Stimulated activated CD4-positive, alpha-beta T cell treated with anti-CD3 and anti-CD28 coated beads, Interleukin-15, amount 100 ng/mL, for 1 hour (primary cell): ENCODE measurements around the gene LRRC28.
"Not testable (repeated sequence)": the region's sequence is repeated elsewhere in the genome, so short reads cannot be mapped to it uniquely, and the experiment has no call there.

Source experiments
- DNase-seq, 2 donors: peaks; one replicate each; pipeline ENCODE4 v3.0.0-alpha.2; 2020; ENCODE audit warnings: low read depth in 1 of 2, low spot score in 1 of 2

The LRRC28 gene

DNA sequence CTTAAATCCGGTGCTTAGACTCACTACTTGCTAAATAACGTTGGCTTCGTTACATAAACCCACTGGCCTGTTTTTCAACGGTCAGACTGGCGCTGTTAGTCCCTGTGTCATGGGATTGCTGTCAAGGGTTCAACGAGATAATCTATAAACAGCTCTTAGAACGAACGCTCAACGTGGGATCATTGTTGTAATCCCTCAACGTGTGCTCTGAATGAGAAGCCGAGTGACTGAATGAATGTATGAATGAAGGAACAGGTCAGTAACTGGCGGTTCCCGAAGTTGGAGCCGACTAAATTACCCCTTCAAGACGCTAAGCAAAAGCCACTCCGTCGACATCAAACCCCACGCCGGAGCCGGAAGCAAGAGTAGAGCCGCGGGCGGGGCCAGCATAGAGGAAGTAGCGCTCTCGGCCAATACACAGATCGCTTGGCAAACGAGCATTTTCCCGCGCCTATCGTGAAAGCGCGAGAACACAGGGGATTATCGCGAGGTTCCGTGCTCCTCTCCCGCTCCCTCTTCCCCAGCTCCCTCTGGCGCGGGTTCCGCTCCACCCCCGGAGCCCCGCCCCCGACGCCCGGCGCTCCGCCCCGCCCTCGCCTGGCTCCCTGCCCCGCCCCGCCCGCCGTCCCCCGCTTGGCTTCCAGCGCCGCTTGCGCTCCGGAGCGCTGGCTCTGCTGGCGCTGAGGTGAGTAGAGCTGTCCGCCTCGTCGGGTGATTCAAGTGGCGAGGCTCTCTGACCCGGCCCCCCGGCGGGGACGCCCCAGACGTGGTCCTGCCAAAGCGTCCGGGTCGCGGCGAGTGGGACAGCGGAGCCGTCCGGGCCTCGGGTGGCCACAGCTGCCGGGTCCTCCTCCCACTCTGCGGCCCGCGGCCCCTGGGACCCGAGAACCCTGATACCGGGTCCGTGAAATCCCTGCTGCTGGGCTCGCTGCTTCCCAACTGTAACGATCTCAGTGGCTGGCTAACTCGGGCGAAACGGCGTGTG, at the start of gene LRRC28:
Gene LRRC28, plus strand, starts transcription at position 625 of the 985 bp plus-strand sequence. CDS start 4,477 bp downstream, outside the sequence.
- DNase-seq, result peak; percentile 78 to 90

DNA sequence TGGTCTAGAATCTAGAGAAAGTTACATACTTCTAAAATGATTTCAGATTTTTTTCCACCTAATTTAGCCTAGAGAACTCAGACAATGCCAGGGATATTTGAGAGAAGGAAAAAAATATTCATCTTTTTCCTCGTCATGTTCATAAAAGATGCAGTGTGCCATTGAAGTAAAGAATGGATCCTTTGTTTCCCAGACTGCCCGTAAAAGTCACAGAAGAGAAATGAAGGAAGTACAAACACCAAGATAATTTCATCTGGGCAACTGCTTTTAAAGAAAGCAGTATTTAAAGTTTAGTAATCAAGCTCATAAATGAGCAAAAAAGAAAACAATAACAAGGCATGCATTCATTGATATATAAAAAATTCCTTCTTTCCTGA, 49.1 kb upstream of the LRRC28 start:
- DNase-seq, result no peak

DNA sequence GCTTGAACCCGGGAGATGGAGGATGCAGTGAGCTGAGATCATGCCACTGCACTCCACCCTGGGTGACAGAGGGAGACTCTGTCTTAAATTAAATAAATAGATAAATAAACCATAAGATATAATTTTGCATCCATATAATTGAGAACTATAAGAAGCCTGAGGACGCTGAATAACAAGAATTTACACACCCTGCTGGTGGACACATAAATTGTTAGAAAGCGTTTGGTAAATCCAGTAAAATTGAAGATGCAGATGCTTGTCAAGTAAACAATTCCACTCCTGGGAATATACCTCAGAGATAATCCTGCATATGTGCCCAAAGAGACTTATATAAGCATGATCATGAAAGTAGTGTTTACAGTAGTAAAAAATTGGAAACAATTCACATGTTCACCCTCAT, 43.6 kb upstream of the LRRC28 start:
- DNase-seq, result no peak

DNA sequence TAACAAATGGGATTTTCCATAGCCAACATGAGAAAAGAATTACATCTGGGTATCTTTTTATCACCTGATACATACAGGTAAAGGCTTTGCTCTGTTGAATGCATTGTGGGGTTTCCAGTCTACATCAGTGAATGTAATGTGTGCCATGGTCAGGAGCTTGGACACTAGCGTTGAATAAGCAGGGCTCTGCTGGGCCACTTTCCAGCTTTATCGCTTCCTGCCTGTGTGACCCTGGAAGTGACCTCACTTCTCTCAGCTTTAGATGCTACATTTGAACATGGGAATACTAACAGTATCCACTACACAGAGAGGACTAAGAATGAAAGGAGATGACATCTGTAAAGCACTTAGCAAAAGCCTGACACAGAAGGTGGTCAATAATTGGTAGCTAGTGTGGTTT, 42.0 kb upstream of the LRRC28 start:
- DNase-seq, result no peak

DNA sequence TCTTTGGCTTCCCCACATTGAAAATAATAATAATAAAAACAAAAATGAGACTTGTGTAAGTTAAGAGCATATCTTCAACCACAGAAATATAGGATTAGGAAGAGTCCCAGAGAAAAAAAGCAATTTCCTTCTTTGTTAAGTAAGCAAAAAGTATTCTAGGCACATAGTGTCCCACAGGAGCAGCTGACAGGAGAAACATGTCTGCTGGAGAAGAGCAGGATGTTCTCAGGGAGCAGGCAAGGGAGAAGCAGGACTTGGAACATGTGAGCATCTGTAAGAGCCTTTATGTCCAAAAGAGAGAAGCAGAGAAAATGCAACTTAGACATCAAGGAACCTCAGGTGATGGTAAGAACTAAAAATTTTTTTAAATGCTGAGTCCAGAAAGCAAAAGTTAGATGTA, 40.9 kb upstream of the LRRC28 start:
- no peak for DNase-seq

DNA sequence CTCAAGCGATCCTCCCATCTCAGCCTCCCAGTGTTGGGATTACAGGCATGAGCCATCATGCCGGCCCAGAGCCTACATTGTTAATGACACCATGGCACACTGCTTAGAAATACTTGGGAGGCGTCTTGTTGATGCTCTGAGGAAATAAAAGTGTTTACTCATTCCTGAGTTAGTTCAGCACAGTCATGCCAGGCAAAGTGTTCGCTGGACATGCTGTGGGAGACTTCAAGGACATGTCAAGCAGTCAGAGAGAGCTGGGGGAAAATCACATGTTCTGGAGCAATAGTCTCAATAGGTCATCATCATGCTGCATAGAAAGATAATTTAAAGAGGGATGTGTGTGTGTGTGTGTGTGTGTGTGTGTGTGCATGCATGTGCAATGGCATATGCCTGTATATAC, 39.4 kb upstream of the LRRC28 start:
- DNase-seq, result no peak

DNA sequence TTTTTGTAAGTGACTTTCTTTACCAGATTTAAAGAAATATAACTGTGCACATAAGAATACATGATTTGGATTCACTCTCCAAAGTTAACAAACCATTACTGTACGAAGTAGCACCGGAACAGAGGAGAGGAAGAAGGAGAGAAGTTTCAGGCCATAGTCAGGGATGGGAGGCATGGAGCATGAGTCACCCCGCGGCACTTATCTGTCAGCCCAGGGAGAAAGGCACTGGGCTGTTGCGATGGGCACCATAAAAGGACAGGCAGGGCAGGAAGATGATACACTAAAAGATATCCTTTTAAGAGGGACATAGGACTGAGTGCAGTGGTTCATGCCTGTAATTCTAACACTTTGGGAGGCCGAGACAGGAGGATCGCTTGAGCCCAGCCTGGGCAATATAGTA, 38.9 kb upstream of the LRRC28 start:
- no peak for DNase-seq

DNA sequence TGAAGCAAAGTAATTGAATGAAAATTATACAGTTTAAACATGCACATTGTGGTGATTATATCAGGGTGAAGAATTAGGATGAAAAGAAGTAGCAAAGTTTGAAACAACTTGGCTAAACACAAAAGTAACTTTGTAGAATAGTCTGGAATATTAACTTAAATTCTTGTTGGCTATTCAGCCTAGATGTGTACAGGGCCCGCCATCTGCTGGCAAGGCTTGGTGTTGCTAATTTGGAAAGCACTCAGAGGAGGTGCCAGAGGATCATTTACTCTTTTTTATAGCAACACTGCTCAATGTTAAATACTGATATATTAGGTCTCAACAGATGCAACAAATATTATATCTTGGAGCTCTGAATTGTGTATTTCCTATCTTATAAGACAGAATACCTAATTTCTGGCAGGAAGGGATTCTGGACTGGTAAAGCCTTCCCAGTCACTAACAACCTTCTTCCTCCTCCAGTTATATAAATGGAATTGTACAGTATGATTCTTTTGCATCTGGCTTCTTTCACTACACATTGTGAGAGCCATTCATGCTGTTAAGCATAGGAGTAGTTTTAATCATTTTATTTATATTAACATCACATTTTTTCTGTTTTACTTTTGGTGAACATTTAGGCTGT, 38.0 kb upstream of the LRRC28 start:
- peak; percentile 5 to 37 for DNase-seq

DNA sequence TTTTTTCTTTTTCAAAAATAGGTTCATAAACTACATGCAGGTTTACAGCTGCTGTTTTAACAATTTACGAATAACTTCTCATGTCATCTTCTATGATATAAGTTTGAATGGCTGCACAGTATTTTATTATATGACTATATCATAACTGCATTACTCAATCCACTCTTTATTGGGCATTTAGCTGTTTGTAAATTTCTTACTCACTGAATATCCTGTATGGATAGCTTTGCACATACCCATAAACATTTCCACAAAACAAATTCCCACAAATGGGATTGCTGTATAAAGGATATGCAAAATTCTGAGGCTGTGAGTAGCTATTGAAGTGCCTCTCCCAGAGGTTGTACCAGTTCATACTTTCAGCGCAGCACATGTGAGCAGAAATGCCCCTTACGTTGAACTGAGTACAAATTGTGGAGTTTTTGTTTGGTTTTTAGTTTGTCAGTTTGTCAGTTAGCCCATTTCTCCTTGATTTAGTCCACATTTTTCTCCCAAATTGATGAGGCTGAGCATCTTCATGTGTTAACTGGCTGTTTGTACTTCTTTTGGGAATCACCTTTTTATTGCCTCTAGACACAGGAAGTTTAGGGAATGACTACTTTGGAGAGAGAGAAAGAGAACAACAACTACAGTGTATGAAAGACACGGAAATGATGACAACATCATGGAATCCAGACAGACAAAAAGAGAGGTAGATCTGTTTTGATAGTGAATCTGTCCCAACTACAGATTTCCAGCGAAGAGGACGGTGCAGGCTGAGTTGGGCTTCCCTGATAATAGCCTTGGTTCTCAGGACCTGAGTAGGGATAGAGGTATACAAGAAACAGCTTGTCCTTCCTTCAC, 26.7 kb upstream of the LRRC28 start:
- DNase-seq, result no peak

DNA sequence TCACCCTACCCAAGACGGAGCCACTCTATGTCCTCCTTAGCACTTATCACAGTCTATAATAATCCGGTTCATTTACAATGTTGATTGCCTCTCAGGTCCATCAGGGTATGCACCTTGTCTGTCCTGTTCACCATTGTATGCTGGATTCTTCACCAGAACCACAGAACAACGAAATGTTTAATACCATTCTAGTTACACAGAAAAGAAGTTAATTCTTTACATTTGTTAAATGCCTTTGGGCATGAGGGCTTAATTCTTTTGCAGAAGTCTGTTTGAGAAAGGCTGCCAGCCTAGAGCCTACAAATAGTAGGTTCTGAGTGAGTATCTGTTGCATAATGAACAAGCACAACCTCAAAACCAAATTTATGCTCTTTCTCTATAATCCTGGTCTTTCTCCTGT, 24.5 kb upstream of the LRRC28 start:
- no peak for DNase-seq

DNA sequence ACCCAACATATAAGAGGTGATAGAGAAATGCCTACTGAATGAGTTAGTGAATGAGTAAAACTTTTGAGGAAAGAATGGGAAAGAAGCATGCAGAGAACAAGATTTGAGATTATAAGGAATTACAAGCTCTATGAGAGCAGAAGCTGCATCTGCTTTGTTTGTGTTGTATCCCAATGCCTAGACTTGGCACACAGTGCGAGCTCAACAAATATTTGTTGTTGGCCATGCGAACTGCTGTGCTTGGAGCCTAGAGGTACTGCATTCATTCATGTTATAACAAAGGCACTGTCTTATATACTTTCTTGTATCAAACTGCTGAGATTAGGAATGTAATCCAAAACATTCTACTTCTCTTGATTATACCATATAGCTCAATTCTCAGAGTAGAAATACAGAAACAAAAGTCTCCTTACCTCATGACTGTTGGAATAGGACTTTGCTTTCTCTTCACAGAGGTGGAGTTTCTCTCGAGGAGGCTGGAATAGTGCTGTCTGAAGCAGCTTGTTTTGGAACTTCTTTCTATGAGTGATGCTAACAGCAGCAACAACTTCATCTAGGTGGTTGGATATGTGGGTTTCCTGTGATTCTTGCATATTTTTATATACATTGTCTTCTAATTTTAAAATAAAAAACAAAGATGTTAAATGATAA, 23.0 kb upstream of the LRRC28 start:
- DNase-seq, result no peak

DNA sequence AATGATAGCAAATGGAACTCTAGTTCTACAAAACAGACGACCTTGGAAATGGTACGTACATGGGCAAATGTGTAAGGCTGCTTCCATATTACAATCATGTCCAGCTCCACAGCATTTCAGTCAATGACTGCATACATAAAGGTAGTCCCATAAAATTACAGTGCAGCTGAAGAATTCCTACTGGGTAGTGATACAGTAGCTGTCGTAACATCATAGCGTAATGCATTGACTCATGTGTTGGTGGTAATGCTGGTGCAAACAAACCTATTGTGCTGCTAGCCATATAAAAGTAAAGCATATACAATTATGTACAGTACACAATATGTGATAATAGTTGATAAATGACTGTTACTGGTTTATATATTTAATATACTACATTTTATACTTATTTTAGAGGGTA, 20.4 kb upstream of the LRRC28 start:
- DNase-seq, result no peak

DNA sequence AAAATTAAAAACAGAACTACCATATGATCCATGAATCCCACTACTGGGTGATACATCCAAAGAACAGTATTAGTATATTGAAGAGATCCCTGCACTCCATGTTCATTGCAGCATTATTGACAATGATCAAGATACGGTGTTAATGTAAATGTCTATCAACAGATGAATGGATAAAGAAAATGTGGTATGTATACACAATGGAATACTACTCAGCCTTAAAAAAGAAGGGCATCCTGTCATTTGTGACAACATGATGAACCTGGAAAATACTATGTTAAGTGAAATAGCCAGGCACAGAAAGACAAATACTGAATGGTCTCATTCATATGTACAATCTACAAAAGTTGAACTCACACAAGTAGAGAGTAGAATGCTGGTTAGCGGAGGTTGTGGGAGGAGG, 18.5 kb upstream of the LRRC28 start:
- no peak for DNase-seq

DNA sequence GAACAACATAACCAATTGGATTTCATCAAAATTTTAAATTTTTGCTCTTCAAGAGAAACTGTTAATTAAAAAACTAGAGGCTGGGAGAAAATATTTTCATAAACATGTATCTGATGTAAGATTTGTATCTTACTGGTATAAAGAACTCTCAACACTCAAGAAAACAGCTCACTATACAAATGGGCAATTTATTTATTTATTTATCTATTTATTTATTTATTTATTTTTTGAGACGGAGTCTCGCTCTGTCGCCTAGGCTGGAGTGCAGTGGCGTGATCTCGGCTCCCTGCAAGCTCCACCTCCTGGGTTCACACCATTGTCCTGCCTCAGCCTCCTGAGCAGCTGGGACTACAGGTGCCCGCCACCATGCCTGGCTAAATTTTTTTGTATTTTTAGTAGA, 17.1 kb upstream of the LRRC28 start:
- not testable (repeated sequence) for DNase-seq

DNA sequence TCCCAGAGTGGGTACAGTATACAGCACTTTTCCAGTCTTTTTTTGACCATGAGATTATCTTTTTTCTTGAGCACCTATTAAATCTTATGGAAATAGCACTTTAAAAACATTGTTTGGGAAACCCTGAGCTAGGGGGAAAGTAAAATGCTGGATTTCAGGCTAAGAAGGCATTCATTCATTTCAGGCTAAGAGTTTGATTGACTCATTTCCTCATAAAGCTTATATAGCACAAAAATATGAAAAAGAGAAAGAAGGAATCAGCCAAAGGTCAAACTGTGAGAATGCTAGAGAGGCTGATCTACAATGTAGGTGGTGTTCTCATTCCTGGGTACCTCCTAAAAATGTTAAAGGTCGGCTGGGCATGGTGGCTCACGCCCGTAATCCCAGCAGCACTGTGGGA, 12.4 kb upstream of the LRRC28 start:
- no peak for DNase-seq

DNA sequence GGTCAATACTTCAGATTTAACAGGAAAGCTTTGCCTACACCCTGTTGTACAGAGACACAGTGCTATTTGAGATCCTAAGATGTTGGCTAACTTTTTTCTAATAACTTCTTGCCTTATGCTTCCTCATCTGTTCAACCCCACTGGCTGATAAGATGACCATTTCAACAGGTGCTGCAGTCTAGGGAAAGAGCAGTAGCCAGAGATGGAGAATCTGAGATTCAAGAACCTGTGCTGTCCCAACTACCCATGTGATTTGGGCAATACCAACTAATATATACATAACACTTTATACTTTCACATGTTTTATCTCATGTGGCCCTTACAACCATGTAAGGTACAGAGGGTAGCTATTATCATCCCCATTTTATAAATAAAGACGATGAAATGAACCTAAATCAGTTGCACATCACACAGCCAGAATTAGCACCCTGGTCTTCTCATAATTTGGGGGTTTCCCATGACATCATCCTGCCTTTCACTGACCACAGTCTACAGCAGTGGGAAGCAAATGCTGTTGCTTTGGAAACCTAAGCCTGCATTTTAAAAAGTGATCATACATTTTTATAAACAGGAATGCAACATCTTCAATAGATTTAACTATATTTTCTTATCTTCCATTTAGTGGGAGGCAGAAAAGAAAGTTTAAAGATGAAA, 11.6 kb upstream of the LRRC28 start:
- no peak for DNase-seq

DNA sequence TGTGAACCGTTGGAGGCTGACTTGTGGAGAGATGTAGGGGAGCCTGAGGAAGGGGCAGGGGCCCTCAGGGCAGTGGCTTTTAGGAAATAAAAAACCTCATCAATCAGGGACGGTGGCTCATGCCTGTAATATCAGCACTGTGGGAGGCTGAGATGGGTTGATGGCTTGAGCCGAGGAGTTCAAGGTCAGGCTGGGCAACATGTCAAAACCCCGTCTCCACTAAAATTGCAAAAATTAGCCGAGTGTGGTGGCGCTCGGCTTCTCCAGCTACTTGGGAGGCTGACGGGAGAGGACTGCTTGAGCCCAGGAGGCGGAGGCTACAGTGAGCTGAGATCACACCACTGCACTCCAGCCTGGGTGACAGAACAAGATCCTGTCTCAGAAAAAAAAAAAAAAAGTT, 9.5 kb upstream of the LRRC28 start:
- no peak for DNase-seq

DNA sequence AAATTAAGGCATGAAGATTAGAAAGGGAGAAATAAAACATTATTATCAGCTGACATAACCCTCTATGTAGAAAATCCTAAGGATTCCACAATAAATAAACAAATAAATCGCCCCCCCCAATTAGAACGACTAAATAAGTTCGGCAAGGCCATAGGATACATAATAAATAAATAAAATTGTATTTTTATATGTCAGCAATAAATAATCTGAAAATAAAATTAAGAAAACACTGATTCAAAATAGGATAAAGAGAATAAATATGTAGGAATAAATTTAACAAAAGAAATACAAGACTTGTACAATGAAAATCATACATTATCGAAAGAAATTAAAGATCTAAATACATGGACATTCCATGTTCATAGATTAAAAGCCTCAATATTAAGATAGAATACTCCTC, 7.0 kb upstream of the LRRC28 start:
- DNase-seq, result no peak

DNA sequence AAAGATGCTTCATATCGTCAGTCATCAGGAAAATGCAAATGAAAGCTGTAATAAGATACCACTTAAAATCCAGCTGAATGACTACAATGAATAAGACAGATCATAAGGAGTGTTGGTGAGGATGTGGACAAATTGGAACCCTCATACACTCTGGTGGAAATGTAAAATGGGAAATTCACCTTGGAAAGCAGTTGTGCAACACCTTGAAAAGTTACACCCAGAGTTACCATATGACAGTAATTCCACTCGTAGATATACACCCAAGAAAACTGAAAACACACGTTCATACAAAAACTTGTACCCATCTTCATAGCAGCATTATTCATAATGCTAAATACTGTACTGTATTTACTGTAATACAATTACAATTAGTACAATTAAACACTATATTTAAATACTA, 4.2 kb upstream of the LRRC28 start:
- DNase-seq, result no peak

DNA sequence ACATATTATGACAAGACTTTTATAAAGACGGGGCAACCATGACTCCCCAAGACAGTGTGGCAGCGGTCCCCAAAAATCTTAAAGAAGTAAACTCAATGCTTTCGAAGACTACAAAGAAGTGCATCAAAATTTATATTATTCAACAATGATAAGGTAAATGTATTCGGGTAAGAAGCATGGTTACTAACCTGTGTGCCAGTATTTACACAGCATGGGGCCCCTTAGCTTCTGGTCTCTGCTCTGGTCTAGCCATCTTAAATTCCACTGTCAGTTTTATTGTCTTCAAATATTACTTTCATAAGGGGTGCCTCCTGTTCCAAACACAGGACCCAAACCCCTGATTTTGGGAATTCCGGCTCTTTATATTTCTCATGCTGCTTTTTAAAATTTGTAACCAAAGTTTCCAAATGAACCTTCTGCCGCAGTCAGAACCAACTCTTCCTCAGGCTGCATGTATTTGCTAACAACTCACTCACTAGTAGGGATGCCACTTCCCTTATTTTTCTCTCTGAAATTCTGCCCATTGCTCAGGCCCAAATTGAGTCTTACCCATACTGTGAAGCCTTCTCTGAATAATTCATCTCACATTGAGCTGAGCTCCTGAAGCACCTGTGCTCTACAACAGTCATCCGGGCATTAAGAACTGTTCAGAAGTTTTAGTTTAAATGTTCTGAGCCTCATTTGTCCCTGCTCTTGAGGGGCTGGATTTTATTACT, 3.1 kb upstream of the LRRC28 start:
- no peak for DNase-seq
